Bronchial epithelial cell (primary cell): ENCODE data around the gene ARPIN. TPM values are rescaled to one million over a fixed set of nuclear protein-coding genes. Genes with fewer than 3 reads are reported as not detected.

Experiments used
- DNase-seq: peaks from one replicate; pipeline ENCODE4 v3.0.0-alpha.2; 2010; ENCODE audit warnings: low read depth
- FAIRE-seq: peaks from 2 replicates; lab custom pipeline; 2011; peaks lifted over from hg19 to GRCh38; lab: Jason Lieb, UNC
- H3K27me3 ChIP-seq: 2 replicates; pipeline ENCODE4 v1.5.1; 2011; ENCODE audit warnings: low read length; ENCODE audit not compliant: control insufficient read depth, insufficient read depth
- H3K36me3 ChIP-seq: 2 replicates; pipeline ENCODE4 v1.5.1; 2011; ENCODE audit warnings: low read length; ENCODE audit not compliant: control insufficient read depth, insufficient read depth
- H3K4me3 ChIP-seq: 2 replicates; pipeline ENCODE4 v1.5.1; 2011; ENCODE audit warnings: mild to moderate bottlenecking, low read depth, low read length, control low read depth
- total RNA-seq: library from RNA; depleted of rRNA; stranded (reverse); fragments of >200 nt; gene quantifications from 2 replicates; pipeline ENCODE4 v1.2.1, GENCODE V29; 2014
- TF ChIP-seq, protein P1 (sequence below): IDR thresholded peaks from 2 replicates; pipeline ENCODE4 v1.5.1; 2011; ENCODE audit warnings: mild to moderate bottlenecking, moderate library complexity, low read length, control low read depth, inconsistent platforms; ENCODE audit not compliant: insufficient read depth, severe bottlenecking

ARPIN gene
- total RNA-seq, 1 donor from 2014 or later, result 4.5 TPM

DNA sequence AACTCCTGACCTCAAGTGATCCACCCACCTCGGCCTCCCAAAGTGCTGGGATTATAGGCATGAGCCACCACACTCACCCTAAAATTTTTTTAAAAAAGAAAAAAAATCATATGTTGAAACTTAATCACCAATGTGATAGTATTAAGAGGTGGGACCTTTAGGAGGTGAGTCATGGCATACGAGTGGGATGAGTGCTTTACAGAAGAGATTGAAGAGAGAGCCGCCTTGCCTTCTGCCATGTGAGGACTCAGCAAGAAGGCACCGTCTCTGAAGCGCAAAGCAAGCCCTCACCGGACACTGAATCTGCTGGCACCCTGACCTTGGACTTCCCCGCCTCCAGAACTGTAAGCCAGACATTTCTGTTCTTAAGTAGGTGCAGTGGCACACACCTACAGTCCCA is 5.5 kb downstream of the ARPIN start:
- Histone ChIP-seq H3K36me3 (peaks cover 6% of the 10 kb centered on the region), H3K4me3 (no peak overlapping the region), H3K27me3 (no peaks in the 10 kb centered on the region)
- TF ChIP-seq, protein P1, sequence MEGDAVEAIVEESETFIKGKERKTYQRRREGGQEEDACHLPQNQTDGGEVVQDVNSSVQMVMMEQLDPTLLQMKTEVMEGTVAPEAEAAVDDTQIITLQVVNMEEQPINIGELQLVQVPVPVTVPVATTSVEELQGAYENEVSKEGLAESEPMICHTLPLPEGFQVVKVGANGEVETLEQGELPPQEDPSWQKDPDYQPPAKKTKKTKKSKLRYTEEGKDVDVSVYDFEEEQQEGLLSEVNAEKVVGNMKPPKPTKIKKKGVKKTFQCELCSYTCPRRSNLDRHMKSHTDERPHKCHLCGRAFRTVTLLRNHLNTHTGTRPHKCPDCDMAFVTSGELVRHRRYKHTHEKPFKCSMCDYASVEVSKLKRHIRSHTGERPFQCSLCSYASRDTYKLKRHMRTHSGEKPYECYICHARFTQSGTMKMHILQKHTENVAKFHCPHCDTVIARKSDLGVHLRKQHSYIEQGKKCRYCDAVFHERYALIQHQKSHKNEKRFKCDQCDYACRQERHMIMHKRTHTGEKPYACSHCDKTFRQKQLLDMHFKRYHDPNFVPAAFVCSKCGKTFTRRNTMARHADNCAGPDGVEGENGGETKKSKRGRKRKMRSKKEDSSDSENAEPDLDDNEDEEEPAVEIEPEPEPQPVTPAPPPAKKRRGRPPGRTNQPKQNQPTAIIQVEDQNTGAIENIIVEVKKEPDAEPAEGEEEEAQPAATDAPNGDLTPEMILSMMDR, result no peak
- DNase-seq (no peak), FAIRE-seq (no peak)

DNA sequence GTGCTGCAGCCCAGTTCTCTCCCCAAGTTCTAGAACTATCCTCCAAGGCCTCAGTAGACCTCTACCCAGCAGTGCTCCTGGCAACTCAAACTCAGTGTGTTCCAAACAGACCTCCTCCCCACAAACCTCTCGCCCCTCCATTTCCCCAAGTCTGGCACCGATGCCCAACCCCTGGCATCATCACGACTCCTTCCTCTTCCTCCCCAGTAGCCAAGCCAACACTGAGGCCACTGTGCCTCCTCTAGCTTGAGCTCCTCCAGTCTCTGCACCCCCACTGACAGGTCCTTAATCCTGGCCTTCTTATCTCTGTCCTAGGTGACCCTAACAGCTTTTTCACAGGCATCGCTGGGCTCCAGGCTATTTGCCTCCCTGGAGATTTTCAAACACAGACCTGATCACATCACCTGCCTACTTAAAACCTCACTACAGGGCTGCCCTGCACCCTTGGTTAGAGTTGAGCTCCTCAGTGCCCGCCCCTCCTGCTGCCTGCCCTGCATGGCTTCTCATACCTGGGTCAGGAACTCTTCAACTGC is 6.8 kb downstream of the ARPIN start:
- DNase-seq (no peak), FAIRE-seq (peak; percentile 40)
- H3K27me3 ChIP-seq, result no peaks in the 10 kb centered on the region
- H3K36me3 ChIP-seq, result peaks cover 8% of the 10 kb centered on the region
- TF ChIP-seq, protein P1, result no peak
- no peak overlapping the region for H3K4me3 ChIP-seq

DNA sequence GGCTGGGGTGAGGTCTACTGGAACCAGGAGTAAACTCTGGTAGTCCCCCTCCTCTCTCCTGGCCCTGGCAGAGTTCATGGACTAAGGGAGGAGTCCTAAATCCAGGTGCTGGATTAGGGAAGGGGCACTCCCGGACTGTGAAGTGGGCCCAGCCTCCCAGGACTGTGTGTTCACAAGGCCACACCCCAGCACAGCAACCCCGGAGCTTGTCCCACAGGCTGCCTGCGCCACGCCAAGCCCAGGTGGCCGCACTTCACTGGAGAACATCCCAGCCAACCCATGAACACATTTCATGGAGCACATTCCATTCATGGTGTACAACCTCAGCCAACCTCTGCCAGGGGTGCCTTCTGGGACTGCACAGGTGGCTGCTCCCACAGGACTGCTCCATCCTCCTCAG is 8.2 kb downstream of the ARPIN start:
- peaks cover 8% of the 10 kb centered on the region for H3K36me3 ChIP-seq
- FAIRE-seq (no peak), DNase-seq (no peak)
- H3K27me3 ChIP-seq, result no peaks in the 10 kb centered on the region
- no peak overlapping the region for H3K4me3 ChIP-seq
- TF ChIP-seq, protein P1, result no peak

DNA sequence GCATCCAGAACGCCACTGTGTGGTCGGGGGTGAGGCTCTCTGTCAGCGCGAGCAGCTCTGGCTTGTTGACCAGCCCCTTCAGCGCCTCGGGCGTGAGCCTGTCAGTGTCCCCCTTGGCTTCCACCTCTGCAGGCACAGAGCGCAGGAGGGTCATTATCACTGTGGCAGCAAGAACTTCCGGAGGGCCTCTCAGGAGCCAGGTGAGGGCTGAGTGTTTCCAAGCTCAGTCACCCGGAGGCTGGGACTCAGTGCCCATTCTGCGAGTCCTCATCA is 9.0 kb downstream of the ARPIN start:
- FAIRE-seq (no peak), DNase-seq (no peak)
- no peaks in the 10 kb centered on the region for H3K27me3 ChIP-seq
- TF ChIP-seq, protein P1, result no peak
- H3K4me3 ChIP-seq, result no peak overlapping the region
- peaks cover 8% of the 10 kb centered on the region for H3K36me3 ChIP-seq

DNA sequence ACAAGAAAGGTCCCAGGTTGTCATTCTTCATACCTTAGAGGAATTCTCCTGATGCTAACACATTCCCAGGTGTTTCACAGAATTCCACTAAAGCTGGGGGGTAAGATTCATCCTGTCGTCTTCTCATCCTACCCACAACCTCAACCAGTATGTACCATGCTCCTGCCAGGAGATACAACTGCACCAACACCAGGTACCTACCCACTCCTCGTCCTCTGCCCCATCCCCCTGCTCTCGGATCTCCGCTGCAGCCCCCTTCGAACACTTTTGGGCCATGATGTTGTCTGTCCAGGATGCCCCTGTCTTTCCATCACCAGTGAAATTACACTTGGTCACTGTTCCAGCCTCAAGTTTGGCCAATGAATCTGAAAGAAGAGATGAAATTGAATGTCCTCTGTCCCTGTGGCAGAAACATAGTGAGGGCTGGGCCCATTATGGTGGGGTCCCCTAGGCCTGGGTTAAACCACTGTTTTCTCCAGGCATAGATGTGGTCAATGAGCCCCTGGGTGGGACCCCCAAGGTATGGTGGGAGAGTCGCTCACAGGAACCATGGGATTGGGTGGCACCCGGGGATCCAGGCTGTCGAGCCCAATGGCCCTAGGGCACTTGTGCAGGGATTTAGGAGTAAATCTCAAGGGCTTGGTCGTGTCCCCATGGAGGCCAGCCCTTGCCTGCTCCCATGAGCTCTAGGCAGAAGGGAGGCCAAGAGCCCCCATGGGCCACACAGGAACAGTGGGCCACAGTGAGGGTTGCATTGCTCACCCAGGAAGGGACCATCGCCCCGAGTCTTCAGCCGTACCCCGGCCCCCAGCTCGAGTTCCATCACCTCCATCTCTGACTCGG is 9.5 kb downstream of the ARPIN start:
- H3K36me3 ChIP-seq, result peaks cover 8% of the 10 kb centered on the region
- TF ChIP-seq, protein P1, result no peak
- no peak overlapping the region for H3K4me3 ChIP-seq
- H3K27me3 ChIP-seq, result no peaks in the 10 kb centered on the region
- no peak for FAIRE-seq
- DNase-seq, result no peak
